Measurements from ENCODE around the gene ATRX.

DNA sequence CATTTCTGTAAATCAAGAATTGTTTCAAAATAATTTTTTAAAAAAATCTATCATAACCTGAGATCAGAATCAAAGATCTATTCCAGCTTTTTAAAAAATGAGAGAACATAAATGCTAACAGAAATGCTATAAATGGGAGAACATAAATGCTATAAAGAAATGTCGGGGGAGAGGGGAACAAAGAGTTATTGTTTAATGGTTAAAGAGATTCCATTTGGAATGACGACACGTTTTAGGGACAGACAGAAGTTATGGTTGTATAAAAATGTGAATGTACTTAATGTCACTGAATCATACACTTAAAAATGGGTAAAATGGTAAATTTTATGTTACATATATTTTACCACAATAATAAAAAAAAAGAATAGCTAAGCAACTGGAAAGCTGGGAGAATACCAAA is 127.1 kb downstream of the ATRX start:
- no peak for TF ChIP-seq EP300 (IDR thresholded peaks at IDR 0.05; ENCODE audit: borderline replicate concordance in 1 of 2, low read depth in 1 of 2, low read length in 1 of 2)
- TF ChIP-seq, protein P1, sequence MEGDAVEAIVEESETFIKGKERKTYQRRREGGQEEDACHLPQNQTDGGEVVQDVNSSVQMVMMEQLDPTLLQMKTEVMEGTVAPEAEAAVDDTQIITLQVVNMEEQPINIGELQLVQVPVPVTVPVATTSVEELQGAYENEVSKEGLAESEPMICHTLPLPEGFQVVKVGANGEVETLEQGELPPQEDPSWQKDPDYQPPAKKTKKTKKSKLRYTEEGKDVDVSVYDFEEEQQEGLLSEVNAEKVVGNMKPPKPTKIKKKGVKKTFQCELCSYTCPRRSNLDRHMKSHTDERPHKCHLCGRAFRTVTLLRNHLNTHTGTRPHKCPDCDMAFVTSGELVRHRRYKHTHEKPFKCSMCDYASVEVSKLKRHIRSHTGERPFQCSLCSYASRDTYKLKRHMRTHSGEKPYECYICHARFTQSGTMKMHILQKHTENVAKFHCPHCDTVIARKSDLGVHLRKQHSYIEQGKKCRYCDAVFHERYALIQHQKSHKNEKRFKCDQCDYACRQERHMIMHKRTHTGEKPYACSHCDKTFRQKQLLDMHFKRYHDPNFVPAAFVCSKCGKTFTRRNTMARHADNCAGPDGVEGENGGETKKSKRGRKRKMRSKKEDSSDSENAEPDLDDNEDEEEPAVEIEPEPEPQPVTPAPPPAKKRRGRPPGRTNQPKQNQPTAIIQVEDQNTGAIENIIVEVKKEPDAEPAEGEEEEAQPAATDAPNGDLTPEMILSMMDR (IDR thresholded peaks at IDR 0.05) = no peak

All from SK-N-SH (cell line).